ENCODE data around the gene UGT3A2. TPM values are rescaled to one million over a fixed set of nuclear protein-coding genes. Genes with fewer than 3 reads are reported as not detected.

Gene UGT3A2
- total RNA-seq, 1 experiment from 2014 or later: not detected

- Histone ChIP-seq H3K27me3 (ENCODE audit: insufficient read depth, low read depth) (no peaks in the 10 kb centered on the region), H3K36me3 (ENCODE audit: low read depth) (no peaks in the 10 kb centered on the region), H3K4me1 (replicated peaks; ENCODE audit: insufficient read depth) (no peaks in the 10 kb centered on the region), H3K4me3 (no peak overlapping the region), H2AFZ (no peak overlapping the region), H3K9me2 (ENCODE audit: insufficient read depth) (no peaks in the 10 kb centered on the region), H3K27ac (no peak overlapping the region), H3K9me3 (ENCODE audit: insufficient read depth, low read depth) (no peaks in the 10 kb centered on the region), H3K79me2 (ENCODE audit: low read depth) (no peaks in the 10 kb centered on the region), H3F3A (ENCODE audit: insufficient read depth, low read depth) (no peaks in the 10 kb centered on the region), H3K4me2 (no peak overlapping the region), H4K20me1 (ENCODE audit: insufficient read depth) (no peaks in the 10 kb centered on the region)
- DNase-seq: no peak
- ChIA-PET POLR2A (ENCODE audit: unreplicated experiment) (no interaction called here), CTCF (no interaction called here)
- BruUV-seq (replicated peaks): no TSS peak
- no peak for TF ChIP-seq EZH2 (IDR thresholded peaks at IDR 0.05; ENCODE audit: low read depth)
- TF ChIP-seq, protein P1, sequence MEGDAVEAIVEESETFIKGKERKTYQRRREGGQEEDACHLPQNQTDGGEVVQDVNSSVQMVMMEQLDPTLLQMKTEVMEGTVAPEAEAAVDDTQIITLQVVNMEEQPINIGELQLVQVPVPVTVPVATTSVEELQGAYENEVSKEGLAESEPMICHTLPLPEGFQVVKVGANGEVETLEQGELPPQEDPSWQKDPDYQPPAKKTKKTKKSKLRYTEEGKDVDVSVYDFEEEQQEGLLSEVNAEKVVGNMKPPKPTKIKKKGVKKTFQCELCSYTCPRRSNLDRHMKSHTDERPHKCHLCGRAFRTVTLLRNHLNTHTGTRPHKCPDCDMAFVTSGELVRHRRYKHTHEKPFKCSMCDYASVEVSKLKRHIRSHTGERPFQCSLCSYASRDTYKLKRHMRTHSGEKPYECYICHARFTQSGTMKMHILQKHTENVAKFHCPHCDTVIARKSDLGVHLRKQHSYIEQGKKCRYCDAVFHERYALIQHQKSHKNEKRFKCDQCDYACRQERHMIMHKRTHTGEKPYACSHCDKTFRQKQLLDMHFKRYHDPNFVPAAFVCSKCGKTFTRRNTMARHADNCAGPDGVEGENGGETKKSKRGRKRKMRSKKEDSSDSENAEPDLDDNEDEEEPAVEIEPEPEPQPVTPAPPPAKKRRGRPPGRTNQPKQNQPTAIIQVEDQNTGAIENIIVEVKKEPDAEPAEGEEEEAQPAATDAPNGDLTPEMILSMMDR (conservative IDR thresholded peaks at IDR 0.05): no peak
- intact Hi-C loops (cut with micrococcal nuclease; ENCODE audit: unreplicated experiment): no loop called here
Observed at GRCh38 chr5:36096486-36096885, 29.8 kb upstream of the UGT3A2 start.

DNA sequence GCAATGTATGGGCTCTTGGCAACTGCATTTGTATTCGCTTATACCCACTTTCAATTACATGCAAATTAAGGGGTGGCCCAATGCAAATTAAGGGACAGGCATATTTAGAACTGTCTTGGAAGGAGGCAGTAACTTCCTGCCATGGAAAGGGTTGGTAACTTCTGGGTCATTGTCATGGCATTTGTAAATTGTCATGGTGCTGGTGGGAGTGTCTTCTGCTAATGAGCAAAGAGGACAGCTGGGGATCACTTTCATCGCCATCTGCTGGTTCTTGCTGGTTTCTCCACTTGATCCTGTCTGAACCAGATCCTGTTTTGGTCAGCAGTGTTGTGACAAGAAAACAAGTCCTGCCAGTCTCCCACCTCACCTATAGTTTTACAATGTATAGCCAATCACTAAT lies 23.3 kb upstream of the UGT3A2 start:
- Histone ChIP-seq H3K4me2 (no peak overlapping the region), H3K9me3 (ENCODE audit: insufficient read depth, low read depth) (no peaks in the 10 kb centered on the region), H3K79me2 (ENCODE audit: low read depth) (no peaks in the 10 kb centered on the region), H3K4me1 (replicated peaks; ENCODE audit: insufficient read depth) (no peaks in the 10 kb centered on the region), H3K4me3 (no peak overlapping the region), H3K27ac (no peak overlapping the region), H2AFZ (no peak overlapping the region), H3F3A (ENCODE audit: insufficient read depth, low read depth) (no peaks in the 10 kb centered on the region), H3K36me3 (ENCODE audit: low read depth) (no peaks in the 10 kb centered on the region), H3K9me2 (ENCODE audit: insufficient read depth) (no peaks in the 10 kb centered on the region), H4K20me1 (ENCODE audit: insufficient read depth) (no peaks in the 10 kb centered on the region), H3K27me3 (ENCODE audit: insufficient read depth, low read depth) (no peaks in the 10 kb centered on the region)
- ChIA-PET CTCF (interaction anchor here (0.6 to 2.7 kb wide), 2 partner anchors 11 to 75 kb away, joined by 3 to 12 read pairs; no protein-coding TSS in a partner anchor), POLR2A (ENCODE audit: unreplicated experiment) (no interaction called here)
- intact Hi-C loops (cut with micrococcal nuclease; ENCODE audit: unreplicated experiment): no loop called here
- TF ChIP-seq, protein P1 (conservative IDR thresholded peaks at IDR 0.05): peak; percentile 40; the same call in 1 of the 2 replicates
- TF ChIP-seq EZH2 (IDR thresholded peaks at IDR 0.05; ENCODE audit: low read depth): no peak
- no TSS peak for BruUV-seq (replicated peaks)
- DNase-seq: peak; percentile 16 to 57

- POLR2A ChIA-PET (ENCODE audit: unreplicated experiment): interaction anchor here (0.7 kb wide), 1 partner anchor 1074 kb away, joined by 3 read pairs; no protein-coding TSS in a partner anchor
- no peaks in the 10 kb centered on the region for H3K36me3 ChIP-seq (ENCODE audit: low read depth)
- TF ChIP-seq EZH2 (IDR thresholded peaks at IDR 0.05; ENCODE audit: low read depth): no peak
- TF ChIP-seq, protein P1 (conservative IDR thresholded peaks at IDR 0.05): peak; percentile 88
- H3K9me2 ChIP-seq (ENCODE audit: insufficient read depth): no peaks in the 10 kb centered on the region
- no peak overlapping the region for H3K27ac ChIP-seq
- no peaks in the 10 kb centered on the region for H3F3A ChIP-seq (ENCODE audit: insufficient read depth, low read depth)
- CTCF ChIA-PET: interaction anchor here (0.6 to 1.8 kb wide), 21 partner anchors 9 to 918 kb away, joined by 3 to 16 read pairs (median 5); partner anchors contain the start of genes LMBRD2, NADK2, RANBP3L and SKP2
- peak; percentile 44 to 53 for DNase-seq
- no TSS peak for BruUV-seq (replicated peaks)
- no peak overlapping the region for H3K4me3 ChIP-seq
- peaks cover 3% of the 10 kb centered on the region; the same call in 1 of the 2 replicates for H3K27me3 ChIP-seq (ENCODE audit: insufficient read depth, low read depth)
- intact Hi-C loops (cut with micrococcal nuclease; ENCODE audit: unreplicated experiment): loop anchor here (1.0 kb wide), 3 partner anchors 226 to 614 kb away; no protein-coding TSS in a partner anchor
- H3K4me2 ChIP-seq: no peak overlapping the region
- H3K79me2 ChIP-seq (ENCODE audit: low read depth): no peaks in the 10 kb centered on the region
- no peaks in the 10 kb centered on the region for H3K9me3 ChIP-seq (ENCODE audit: insufficient read depth, low read depth)
- no peaks in the 10 kb centered on the region for H3K4me1 ChIP-seq (replicated peaks; ENCODE audit: insufficient read depth)
- no peaks in the 10 kb centered on the region for H4K20me1 ChIP-seq (ENCODE audit: insufficient read depth)
- H2AFZ ChIP-seq: no peak overlapping the region
Observed at GRCh38 chr5:36079200-36079781, 12.6 kb upstream of the UGT3A2 start.
